Caco-2 (cell line): ENCODE measurements around the gene GUCY1A1. TPM values are rescaled to one million over a fixed set of nuclear protein-coding genes. Genes with fewer than 3 reads are reported as not detected.

Source experiments
- BruUV-seq: library from RNA; stranded (reverse); fragments of 400-500 nt; replicated peaks from 2 replicates; lab custom pipeline; 2021; lab: Mats Ljungman, UMichigan
- CTCF ChIA-PET: fragments of 300-600 bp; sonication (Branson Sonifier 250); formaldehyde crosslinking; loops from one replicate; lab custom pipeline; 2022; ENCODE audit warnings: antibody characterized with exemption; lab: Charles Lee
- POLR2A ChIA-PET: fragments of 300-600 bp; sonication (Branson Sonifier 250); formaldehyde crosslinking; loops from one replicate; lab custom pipeline; 2022; ENCODE audit warnings: antibody characterized with exemption; lab: Charles Lee
- DNase-seq, 2 experiments: peaks; one replicate each; pipeline versions ENCODE4 v3.0.0 to v3.0.0-alpha.2; 2020 to 2022
- H3K27me3 ChIP-seq: replicated peaks from 2 replicates; pipeline ENCODE4 v1.6.0; 2011; ENCODE audit warnings: low read length; ENCODE audit not compliant: control insufficient read depth, insufficient read depth
- H3K36me3 ChIP-seq: 2 replicates; pipeline ENCODE4 v1.5.1; 2011; ENCODE audit warnings: low read length; ENCODE audit not compliant: control insufficient read depth, insufficient read depth
- H3K4me1 ChIP-seq: fragments of 250-450 bp; sonication (Bioruptor Pico); 2 replicates; pipeline ENCODE4 v1.5.1; 2020; ENCODE audit warnings: mild to moderate bottlenecking
- H3K4me3 ChIP-seq: 2 replicates; pipeline ENCODE4 v1.5.1; 2011; ENCODE audit warnings: low read depth, mild to moderate bottlenecking, control low read depth, low read length
- H3K9me3 ChIP-seq: fragments of 250-450 bp; sonication (Bioruptor Pico); 2 replicates; pipeline ENCODE4 v1.5.1; 2020; ENCODE audit warnings: mild to moderate bottlenecking, moderate library complexity
- H3K27ac Mint-ChIP-seq: one replicate; pipeline ENCODE4 v1.8.0; 2022; ENCODE audit warnings: mixed read lengths; ENCODE audit not compliant: unreplicated experiment
- H3K27me3 Mint-ChIP-seq: one replicate; pipeline ENCODE4 v1.8.0; 2022; ENCODE audit warnings: mixed read lengths; ENCODE audit not compliant: insufficient read depth, unreplicated experiment
- H3K36me3 Mint-ChIP-seq: one replicate; pipeline ENCODE4 v1.8.0; 2022; ENCODE audit warnings: mild to moderate bottlenecking, mixed read lengths; ENCODE audit not compliant: insufficient read depth, unreplicated experiment
- H3K4me1 Mint-ChIP-seq: one replicate; pipeline ENCODE4 v1.8.0; 2022; ENCODE audit warnings: low read depth, mixed read lengths; ENCODE audit not compliant: unreplicated experiment
- H3K4me3 Mint-ChIP-seq: one replicate; pipeline ENCODE4 v1.8.0; 2022; ENCODE audit warnings: mild to moderate bottlenecking, moderate library complexity, mixed read lengths; ENCODE audit not compliant: unreplicated experiment
- H3K9me3 Mint-ChIP-seq: one replicate; pipeline ENCODE4 v1.8.0; 2022; ENCODE audit warnings: mixed read lengths; ENCODE audit not compliant: unreplicated experiment
- intact Hi-C: fragments of 100-400 bp; cut with micrococcal nuclease; formaldehyde crosslinking; loops from one replicate; pipeline ENCODE4 v1.10.0; 2022; ENCODE audit not compliant: unreplicated experiment
- total RNA-seq: library from RNA; stranded (reverse); gene quantifications from 2 replicates; pipeline ENCODE4 v1.2.3, GENCODE V29; 2022
- TF ChIP-seq, protein P1 (sequence below), 2 experiments: fragments of 200-600 bp in 1 of 2; IDR thresholded peaks; 1 replicate in 1 of 2; 2 replicates in 1 of 2; pipeline versions ENCODE4 v1.5.1 to v1.8.0; 2011 to 2022; ENCODE audit warnings: antibody characterized with exemption in 1 of 2, control low read depth in 1 of 2, inconsistent platforms in 1 of 2, low read depth in 1 of 2, low read length in 1 of 2, mild to moderate bottlenecking in 1 of 2, moderate library complexity in 1 of 2; ENCODE audit not compliant: insufficient read depth in 1 of 2, severe bottlenecking in 1 of 2, unreplicated experiment in 1 of 2

Gene GUCY1A1
- total RNA-seq, 1 experiment from 2014 or later = not detected

DNA sequence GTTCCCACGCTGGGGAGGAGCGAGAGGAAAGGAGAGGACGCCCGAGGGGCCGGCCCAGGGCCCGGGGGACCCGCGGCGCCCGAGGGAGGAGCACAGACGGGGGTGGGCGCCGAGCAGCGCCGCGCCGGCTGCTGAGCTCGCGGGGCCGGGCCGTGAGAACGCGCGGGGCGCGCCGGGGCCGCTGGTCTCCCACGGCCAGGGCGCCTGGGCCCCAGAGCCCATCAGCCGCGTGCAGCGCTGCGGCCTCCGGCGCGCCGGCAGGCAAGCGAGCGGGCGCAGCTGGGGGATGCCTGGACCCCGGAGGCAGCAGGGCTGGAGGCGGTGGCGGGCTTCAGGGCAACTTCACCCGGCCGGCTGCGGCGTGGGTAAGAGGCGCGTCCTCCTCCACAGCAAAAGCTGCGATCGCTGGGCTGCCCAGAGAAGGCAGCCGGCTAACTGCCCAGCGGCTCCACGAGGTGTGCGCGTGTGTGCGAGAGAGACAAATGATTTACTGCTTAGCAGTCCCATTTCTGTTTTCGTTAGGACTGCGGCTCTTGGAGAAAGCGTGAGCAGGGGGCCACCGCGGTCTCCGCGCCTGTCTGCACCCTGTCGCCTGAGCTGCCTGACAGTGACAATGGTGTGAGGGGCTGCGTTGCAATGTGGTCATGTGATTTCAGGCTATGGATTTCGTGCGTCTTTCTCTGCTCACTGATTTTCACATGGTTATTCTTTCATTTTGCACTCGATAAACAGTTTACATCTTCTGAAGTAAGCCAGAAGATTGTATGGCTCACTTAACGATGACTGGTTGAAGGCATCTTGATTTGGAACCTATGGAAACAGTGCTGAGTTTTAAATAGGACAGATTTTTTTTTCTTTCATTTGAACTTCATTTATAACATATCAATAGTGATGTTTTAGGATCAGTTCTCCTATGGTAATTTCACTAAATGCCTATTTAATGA lies 1.2 kb downstream of the GUCY1A1 start:
- ChIA-PET POLR2A (no interaction called here), CTCF (no interaction called here)
- intact Hi-C loops = no loop called here
- no peak overlapping the region for H3K4me3 ChIP-seq
- TF ChIP-seq, protein P1, sequence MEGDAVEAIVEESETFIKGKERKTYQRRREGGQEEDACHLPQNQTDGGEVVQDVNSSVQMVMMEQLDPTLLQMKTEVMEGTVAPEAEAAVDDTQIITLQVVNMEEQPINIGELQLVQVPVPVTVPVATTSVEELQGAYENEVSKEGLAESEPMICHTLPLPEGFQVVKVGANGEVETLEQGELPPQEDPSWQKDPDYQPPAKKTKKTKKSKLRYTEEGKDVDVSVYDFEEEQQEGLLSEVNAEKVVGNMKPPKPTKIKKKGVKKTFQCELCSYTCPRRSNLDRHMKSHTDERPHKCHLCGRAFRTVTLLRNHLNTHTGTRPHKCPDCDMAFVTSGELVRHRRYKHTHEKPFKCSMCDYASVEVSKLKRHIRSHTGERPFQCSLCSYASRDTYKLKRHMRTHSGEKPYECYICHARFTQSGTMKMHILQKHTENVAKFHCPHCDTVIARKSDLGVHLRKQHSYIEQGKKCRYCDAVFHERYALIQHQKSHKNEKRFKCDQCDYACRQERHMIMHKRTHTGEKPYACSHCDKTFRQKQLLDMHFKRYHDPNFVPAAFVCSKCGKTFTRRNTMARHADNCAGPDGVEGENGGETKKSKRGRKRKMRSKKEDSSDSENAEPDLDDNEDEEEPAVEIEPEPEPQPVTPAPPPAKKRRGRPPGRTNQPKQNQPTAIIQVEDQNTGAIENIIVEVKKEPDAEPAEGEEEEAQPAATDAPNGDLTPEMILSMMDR (IDR thresholded peaks at IDR 0.05; ENCODE audit: insufficient read depth in 1 of 2, low read depth in 1 of 2, low read length in 1 of 2, severe bottlenecking in 1 of 2, unreplicated experiment in 1 of 2) = no peak
- H3K36me3 Mint-ChIP-seq = no peaks in the 10 kb centered on the region
- no TSS peak for BruUV-seq
- no peak overlapping the region for H3K4me3 Mint-ChIP-seq
- DNase-seq = no peak
- H3K4me1 ChIP-seq = peaks cover 19% of the 10 kb centered on the region
- H3K27me3 Mint-ChIP-seq = no peaks in the 10 kb centered on the region
- no peaks in the 10 kb centered on the region for H3K27me3 ChIP-seq
- H3K27ac Mint-ChIP-seq = no peak overlapping the region
- H3K36me3 ChIP-seq = no peaks in the 10 kb centered on the region
- peaks cover 10% of the 10 kb centered on the region for H3K9me3 Mint-ChIP-seq
- no peaks in the 10 kb centered on the region for H3K9me3 ChIP-seq
- peaks cover 18% of the 10 kb centered on the region for H3K4me1 Mint-ChIP-seq

DNA sequence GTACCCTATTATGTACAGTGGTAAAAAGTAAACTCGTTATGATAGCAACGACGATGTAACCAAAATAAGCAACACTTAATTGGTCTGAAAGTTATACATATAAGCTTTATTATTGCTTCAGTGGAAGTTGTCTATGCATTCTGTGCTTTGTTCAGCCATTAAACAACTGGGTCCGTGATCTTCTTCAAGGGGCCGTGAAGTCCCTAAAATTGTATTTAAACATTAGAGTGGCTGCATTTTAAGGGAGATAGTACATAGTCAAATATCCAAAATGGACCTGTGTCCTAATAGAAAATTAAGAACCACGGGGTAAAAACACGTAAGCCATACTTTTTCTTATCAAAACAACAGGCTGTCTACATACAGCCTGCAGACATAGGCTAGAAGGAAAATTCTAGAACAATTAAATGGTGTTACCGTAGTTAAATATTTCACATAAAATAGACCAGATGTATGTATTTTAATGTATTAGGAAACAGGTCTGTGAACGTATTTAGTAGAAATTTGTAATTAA lies 2.1 kb downstream of the GUCY1A1 start:
- no peaks in the 10 kb centered on the region for H3K27me3 ChIP-seq
- Mint-ChIP-seq H3K9me3 (peaks cover 18% of the 10 kb centered on the region), H3K27ac (no peak overlapping the region), H3K36me3 (no peaks in the 10 kb centered on the region), H3K4me3 (no peak overlapping the region), H3K27me3 (no peaks in the 10 kb centered on the region), H3K4me1 (peaks cover 26% of the 10 kb centered on the region)
- intact Hi-C loops = no loop called here
- peaks cover 24% of the 10 kb centered on the region for H3K4me1 ChIP-seq
- no peak overlapping the region for H3K4me3 ChIP-seq
- no peak for DNase-seq
- BruUV-seq = no TSS peak
- POLR2A ChIA-PET = no interaction called here
- no peaks in the 10 kb centered on the region for H3K9me3 ChIP-seq
- CTCF ChIA-PET = no interaction called here
- TF ChIP-seq, protein P1 (IDR thresholded peaks at IDR 0.05; ENCODE audit: insufficient read depth in 1 of 2, low read depth in 1 of 2, low read length in 1 of 2, severe bottlenecking in 1 of 2, unreplicated experiment in 1 of 2) = no peak
- H3K36me3 ChIP-seq = no peaks in the 10 kb centered on the region

DNA sequence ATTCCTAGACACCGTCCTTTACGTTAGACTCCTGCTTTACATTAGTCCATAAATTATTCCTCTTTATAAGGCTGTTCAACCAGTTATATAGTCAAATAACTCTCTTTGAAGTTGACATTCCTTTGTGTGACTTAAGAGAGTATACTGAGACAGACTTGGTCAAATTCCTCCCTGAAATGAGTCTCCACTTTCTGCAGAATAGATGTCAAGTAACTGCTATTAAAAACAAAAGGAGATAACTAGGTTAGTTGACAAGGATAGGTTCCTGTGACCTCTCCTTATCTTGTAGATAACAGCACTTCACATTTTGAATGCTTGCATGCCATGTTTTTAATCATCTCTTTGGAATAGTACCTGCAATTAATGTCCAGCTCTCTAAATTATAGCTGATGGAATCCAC lies 5.7 kb downstream of the GUCY1A1 start:
- no peaks in the 10 kb centered on the region for H3K36me3 ChIP-seq
- Mint-ChIP-seq H3K9me3 (peaks cover 18% of the 10 kb centered on the region), H3K36me3 (no peaks in the 10 kb centered on the region), H3K4me1 (peaks cover 44% of the 10 kb centered on the region), H3K27me3 (no peaks in the 10 kb centered on the region), H3K4me3 (peak overlapping the region; percentile 48), H3K27ac (peak overlapping the region; percentile 55)
- no peaks in the 10 kb centered on the region for H3K27me3 ChIP-seq
- ChIA-PET CTCF (no interaction called here), POLR2A (no interaction called here)
- H3K4me1 ChIP-seq = peaks cover 45% of the 10 kb centered on the region
- intact Hi-C loops = loop anchor here (1.0 to 10.0 kb wide), 3 partner anchors 33 to 112 kb away; no protein-coding TSS in a partner anchor
- no peak overlapping the region for H3K4me3 ChIP-seq
- no TSS peak for BruUV-seq
- TF ChIP-seq, protein P1 (IDR thresholded peaks at IDR 0.05; ENCODE audit: insufficient read depth in 1 of 2, low read depth in 1 of 2, low read length in 1 of 2, severe bottlenecking in 1 of 2, unreplicated experiment in 1 of 2) = no peak
- H3K9me3 ChIP-seq = no peaks in the 10 kb centered on the region
- peak in 1 of 2 experiments; percentile 41 for DNase-seq
